Body of pancreas (tissue), 4 donors: ENCODE results near the gene EFNA2.

Experiments
- POLR2A ChIP-seq, 3 donors: fragments of 450-650 bp; IDR thresholded peaks; one replicate each; pipeline ENCODE4 v1.6.1; 2016; ENCODE audit warnings: antibody characterized with exemption in 3 of 3, mild to moderate bottlenecking in 2 of 3
- TF ChIP-seq, protein P1 (sequence below), 7 experiments: fragments of 450-650 bp in 4 of 7; fragments of 200-600 bp in 3 of 7; sonication (generic) in 3 of 7; IDR thresholded peaks; one replicate each; pipeline ENCODE4 v1.5.1; 2016 to 2019; ENCODE audit warnings: antibody characterized with exemption in 7 of 7

DNA sequence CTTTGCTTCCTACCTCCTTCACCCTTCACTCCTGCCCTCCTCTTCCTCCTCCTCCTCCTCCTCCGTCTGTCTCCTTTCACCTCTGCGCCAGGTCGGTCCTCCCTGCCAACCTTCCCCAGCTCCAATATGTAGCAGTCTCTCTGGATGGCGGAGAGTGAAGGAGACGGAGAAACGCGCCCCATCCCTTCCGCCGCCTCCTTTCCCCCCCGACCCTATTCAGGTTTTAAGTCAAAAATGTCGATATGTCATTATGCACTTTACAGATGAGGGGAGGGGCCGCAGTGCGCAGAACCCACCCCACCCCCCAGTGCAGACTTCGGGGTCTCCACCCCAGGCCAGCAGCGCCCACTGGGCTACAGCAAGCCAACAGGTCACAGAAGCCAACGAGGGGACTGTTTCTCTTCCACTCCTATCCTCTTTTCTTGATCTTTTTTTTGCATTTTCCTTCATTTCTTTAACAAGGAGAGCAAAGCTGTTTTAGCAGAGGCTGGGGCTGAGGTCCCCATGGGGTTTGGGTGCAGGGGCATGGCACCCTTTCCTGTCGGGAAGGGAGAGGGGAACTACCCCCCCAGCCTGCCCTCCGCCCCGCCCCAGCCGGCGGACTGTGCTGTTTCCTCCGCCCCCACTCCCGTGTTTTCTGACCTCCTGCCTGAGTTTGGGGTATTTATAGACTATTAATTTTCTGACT is 28.1 kb upstream of the EFNA2 start:
- TF ChIP-seq, protein P1, sequence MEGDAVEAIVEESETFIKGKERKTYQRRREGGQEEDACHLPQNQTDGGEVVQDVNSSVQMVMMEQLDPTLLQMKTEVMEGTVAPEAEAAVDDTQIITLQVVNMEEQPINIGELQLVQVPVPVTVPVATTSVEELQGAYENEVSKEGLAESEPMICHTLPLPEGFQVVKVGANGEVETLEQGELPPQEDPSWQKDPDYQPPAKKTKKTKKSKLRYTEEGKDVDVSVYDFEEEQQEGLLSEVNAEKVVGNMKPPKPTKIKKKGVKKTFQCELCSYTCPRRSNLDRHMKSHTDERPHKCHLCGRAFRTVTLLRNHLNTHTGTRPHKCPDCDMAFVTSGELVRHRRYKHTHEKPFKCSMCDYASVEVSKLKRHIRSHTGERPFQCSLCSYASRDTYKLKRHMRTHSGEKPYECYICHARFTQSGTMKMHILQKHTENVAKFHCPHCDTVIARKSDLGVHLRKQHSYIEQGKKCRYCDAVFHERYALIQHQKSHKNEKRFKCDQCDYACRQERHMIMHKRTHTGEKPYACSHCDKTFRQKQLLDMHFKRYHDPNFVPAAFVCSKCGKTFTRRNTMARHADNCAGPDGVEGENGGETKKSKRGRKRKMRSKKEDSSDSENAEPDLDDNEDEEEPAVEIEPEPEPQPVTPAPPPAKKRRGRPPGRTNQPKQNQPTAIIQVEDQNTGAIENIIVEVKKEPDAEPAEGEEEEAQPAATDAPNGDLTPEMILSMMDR (IDR thresholded peaks at IDR 0.05): no peak
- TF ChIP-seq POLR2A (IDR thresholded peaks at IDR 0.05): no peak
